B cell (primary cell): ENCODE measurements around the gene PDLIM1.

Experiments used
- EZH2 ChIP-seq: IDR thresholded peaks from 2 replicates; pipeline ENCODE4 v1.6.1; 2012; ENCODE audit warnings: borderline replicate concordance, low read depth, mild to moderate bottlenecking, moderate library complexity, low read length; ENCODE audit not compliant: insufficient read depth, poor library complexity, severe bottlenecking
- TF ChIP-seq, protein P1 (sequence below): fragments of 200-600 bp; IDR thresholded peaks from one replicate; pipeline ENCODE4 v1.8.0; 2022; ENCODE audit warnings: antibody characterized with exemption, mild to moderate bottlenecking

- TF ChIP-seq, protein P1, sequence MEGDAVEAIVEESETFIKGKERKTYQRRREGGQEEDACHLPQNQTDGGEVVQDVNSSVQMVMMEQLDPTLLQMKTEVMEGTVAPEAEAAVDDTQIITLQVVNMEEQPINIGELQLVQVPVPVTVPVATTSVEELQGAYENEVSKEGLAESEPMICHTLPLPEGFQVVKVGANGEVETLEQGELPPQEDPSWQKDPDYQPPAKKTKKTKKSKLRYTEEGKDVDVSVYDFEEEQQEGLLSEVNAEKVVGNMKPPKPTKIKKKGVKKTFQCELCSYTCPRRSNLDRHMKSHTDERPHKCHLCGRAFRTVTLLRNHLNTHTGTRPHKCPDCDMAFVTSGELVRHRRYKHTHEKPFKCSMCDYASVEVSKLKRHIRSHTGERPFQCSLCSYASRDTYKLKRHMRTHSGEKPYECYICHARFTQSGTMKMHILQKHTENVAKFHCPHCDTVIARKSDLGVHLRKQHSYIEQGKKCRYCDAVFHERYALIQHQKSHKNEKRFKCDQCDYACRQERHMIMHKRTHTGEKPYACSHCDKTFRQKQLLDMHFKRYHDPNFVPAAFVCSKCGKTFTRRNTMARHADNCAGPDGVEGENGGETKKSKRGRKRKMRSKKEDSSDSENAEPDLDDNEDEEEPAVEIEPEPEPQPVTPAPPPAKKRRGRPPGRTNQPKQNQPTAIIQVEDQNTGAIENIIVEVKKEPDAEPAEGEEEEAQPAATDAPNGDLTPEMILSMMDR = no peak
- no peak for TF ChIP-seq EZH2
Measured at GRCh38 chr10:95286707-95287106, 4.1 kb downstream of the PDLIM1 start.
